AG04449 (cell line): ENCODE data around the gene RRM2.

Experiments
- CTCF ChIA-PET: fragments of 350-600 bp; formaldehyde crosslinking; extraction: SDS; loops from one replicate; lab custom pipeline; 2021; ENCODE audit warnings: antibody characterized with exemption; lab: Yijun Ruan, JAX
- POLR2A ChIA-PET: fragments of 400-600, 350-600 bp; formaldehyde crosslinking; extraction: SDS; loops from one replicate; lab custom pipeline; 2020; ENCODE audit warnings: antibody characterized with exemption, inconsistent platforms; lab: Yijun Ruan, JAX
- DNase-seq: peaks from one replicate; pipeline ENCODE4 v3.0.0-alpha.2; 2010; ENCODE audit warnings: low read depth, low spot score
- H3K4me3 ChIP-seq: 2 replicates; pipeline ENCODE4 v1.5.1; 2011; ENCODE audit warnings: low read depth, mild to moderate bottlenecking, control low read depth, low read length
- CTCF ChIP-seq: IDR thresholded peaks from one replicate; pipeline ENCODE4 v1.5.1; 2011; ENCODE audit warnings: mild to moderate bottlenecking, moderate library complexity, low read length, control low read depth, inconsistent platforms; ENCODE audit not compliant: insufficient read depth; ENCODE audit errors: missing control alignments

Gene RRM2

GRCh38 chr2:10173258-10174005 lies 50.9 kb downstream of the RRM2 start:
- TF ChIP-seq CTCF: no peak
- no peak for DNase-seq
- ChIA-PET CTCF (interaction anchor here (0.9 kb wide), 1 partner anchor 236 kb away, joined by 3 read pairs; no protein-coding TSS in a partner anchor), POLR2A (no interaction called here)
- H3K4me3 ChIP-seq: no peak overlapping the region

GRCh38 chr2:10174173-10174572 lies 51.6 kb downstream of the RRM2 start:
- ChIA-PET CTCF (no interaction called here), POLR2A (no interaction called here)
- no peak for DNase-seq
- no peak overlapping the region for H3K4me3 ChIP-seq
- no peak for TF ChIP-seq CTCF

- no peak for DNase-seq
- ChIA-PET CTCF (no interaction called here), POLR2A (no interaction called here)
- no peak for TF ChIP-seq CTCF
- no peak overlapping the region for H3K4me3 ChIP-seq
Measured at GRCh38 chr2:10175441-10175840, 52.9 kb downstream of the RRM2 start.

- no peak for TF ChIP-seq CTCF
- POLR2A ChIA-PET: no interaction called here
- CTCF ChIA-PET: interaction anchor here (1.2 to 1.3 kb wide), 2 partner anchors 9 to 175 kb away, joined by 3 to 4 read pairs; no protein-coding TSS in a partner anchor
- no peak for DNase-seq
- H3K4me3 ChIP-seq: no peak overlapping the region
Measured at GRCh38 chr2:10178751-10179150, 56.2 kb downstream of the RRM2 start.

GRCh38 chr2:10179422-10179821 lies 56.9 kb downstream of the RRM2 start:
- H3K4me3 ChIP-seq: no peak overlapping the region
- TF ChIP-seq CTCF: no peak
- POLR2A ChIA-PET: no interaction called here
- DNase-seq: peak; percentile 19
- CTCF ChIA-PET: interaction anchor here (1.1 to 1.3 kb wide), 3 partner anchors 10 to 229 kb away, joined by 3 to 6 read pairs (median 4); no protein-coding TSS in a partner anchor

- H3K4me3 ChIP-seq: no peak overlapping the region
- no peak for DNase-seq
- no peak for TF ChIP-seq CTCF
- ChIA-PET POLR2A (no interaction called here), CTCF (interaction anchor here (1.1 kb wide), 1 partner anchor 228 kb away, joined by 6 read pairs; no protein-coding TSS in a partner anchor)
Measured at GRCh38 chr2:10180229-10180628, 57.7 kb downstream of the RRM2 start.
